HG03521 (cell line): ENCODE results near the gene KRTAP12-2.
"Not testable (repeated sequence)": the region's sequence is repeated elsewhere in the genome, so short reads cannot be mapped to it uniquely, and the experiment has no call there.

ENCODE experiments used
- ATAC-seq: cut with Tn5 transposase; IDR thresholded peaks from one replicate; pipeline ENCODE4 v1.9.1; 2021; ENCODE audit warnings: mild to moderate bottlenecking, moderate library complexity; ENCODE audit not compliant: unreplicated experiment

The KRTAP12-2 gene

DNA sequence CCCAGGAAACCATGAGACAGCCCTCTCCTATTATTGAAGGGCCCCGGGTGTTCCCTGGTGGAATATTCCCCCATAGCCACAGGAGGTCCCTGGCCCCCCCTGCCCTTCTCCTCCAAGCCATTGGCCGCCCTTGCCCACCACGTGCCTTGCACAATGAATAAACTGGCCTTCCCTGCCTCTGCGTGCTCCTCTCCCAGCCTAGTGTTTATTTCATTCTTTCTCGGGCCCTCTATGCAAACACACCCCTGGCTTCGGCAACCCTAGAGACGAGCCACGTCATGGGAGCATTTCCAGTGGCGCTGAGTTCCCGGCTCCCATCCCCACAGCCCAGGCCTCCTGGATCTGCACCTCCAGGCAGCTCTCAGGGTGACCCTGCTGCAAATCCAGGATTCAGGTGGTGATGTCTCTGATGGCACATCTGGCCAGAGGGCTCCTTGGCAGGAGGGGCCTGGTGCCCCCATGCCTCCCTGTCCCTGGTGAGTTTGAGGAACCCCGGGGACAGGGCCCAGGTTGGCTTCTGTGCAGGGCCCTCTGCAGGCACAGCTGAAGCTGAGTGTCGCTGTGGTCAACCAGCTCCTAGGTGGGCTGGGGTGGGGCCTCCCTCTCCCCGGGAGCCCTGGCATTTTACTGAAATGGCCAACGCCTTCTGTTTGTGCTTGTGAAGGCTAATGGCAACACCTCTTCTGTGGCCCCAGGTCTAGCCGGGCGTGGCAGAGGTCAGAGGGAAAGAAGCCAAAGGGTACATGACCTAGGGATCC lies 36.4 kb upstream of the KRTAP12-2 start:
- ATAC-seq = no peak

DNA sequence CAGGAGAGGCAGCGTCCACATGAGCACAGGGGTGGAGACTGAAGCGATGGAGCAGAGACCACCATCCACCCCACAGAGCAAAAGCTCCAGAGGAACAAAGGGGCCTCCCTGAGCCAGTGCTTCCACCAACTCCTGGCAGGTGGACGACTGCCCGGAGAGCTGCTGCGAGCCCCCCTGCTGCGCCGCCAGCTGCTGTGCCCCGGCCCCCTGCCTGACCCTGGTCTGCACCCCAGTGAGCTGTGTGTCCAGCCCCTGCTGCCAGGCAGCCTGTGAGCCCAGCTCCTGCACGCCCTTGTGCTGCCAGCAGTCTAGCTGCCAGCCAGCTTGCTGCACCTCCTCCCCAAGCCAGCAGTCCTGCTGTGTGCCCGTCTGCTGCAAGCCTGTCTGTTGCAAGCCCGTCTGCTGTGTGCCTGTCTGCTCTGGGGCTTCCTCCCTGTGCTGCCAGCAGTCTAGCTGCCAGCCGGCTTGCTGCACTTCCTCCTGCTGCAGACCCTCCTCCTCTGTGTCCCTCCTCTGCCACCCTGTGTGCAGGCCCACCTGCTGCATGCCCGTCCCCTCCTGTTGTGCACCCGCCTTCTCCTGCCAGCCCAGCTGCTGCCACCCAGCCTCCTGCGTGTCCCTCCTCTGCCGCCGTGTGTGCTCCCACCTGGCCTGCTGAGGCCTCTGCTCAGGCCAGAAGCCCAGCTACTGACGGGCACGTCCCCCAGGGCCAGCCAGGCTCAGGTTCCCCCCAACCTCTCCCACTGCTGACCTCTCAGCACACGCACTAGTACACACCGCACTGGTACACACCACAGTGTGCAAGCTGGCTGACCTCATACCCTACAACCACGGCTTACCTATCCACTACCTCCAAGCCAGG lies 35.6 kb upstream of the KRTAP12-2 start:
- ATAC-seq = no peak

DNA sequence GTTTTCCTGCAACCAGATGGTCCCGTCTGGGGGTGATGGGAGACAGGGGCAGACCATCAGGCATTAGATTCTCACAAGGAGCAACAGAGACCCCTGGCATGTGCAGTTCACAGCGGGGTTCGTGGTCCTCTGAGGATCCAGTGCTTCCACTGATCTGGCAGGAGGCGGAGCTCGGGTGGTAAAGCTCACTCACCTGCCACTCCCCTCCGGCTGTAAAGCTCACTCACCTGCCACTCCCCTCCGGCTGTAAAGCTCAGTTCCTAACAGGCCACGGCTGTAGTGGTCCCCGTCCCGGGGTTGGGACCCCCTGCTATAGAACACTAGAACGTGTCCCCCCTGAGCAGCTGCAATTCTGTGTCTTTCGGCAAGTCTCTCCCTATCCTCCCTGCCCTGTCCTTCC lies 34.8 kb upstream of the KRTAP12-2 start:
- ATAC-seq = no peak

DNA sequence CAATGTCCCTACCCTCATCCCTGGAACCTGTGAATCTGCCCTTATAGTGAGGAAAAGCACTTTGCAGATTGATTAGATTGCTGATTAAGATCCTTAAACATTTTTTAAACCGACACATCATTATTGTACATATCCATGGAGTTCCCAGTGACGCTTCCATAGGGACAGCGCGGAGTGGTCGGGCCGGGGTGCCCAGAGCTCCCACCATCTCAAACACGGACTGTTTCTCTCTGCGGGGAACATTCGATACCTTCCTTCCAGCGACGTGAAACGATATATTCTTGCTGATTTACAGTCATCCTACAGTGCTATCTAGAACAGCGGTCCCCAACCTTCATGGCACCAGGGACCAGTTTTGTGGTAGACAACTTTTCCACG lies 34.3 kb upstream of the KRTAP12-2 start:
- no peak for ATAC-seq

DNA sequence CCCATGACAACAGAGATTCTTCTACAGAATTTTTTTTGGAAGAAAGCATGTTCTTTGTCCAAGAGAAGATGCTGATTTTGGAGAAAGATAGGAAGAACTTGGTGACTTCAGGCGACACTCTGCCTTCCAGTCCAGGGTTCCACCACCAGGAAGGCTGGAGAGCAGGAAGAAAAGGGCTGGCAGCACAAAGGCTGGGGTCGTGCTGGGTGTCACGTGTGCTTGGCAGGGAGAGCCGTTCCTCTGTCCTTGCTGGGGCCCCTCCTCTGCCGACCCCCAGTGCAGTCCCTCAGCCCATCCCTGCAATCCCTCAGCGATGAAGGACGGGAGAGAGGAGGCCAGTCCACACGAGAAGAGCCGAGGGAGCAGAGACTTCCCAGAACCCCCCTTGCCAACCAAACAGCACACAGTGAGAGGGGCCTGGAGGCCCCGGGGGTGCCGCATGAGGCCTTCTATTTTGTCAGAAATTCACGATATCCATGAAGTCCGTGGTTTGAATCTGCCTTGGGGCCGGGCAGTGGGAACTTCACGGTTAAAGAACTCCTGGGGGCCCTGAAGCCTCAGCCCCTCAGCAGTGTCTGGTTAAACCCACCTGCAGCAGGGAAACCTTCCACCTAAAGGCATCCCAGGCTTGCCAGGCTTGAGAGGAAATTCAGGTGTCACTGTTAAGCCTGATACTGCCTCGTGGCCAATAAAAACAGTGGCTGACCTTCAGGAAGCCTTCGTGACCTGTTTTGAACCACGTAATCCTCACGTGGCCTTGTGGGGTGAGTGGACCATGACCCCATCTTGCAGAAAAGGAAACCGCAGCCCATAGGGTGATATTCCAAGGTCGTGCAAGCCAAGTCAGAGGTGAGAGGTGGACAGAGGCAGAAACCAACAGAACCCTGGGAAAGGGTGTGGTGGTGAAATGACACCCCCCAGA lies 33.6 kb upstream of the KRTAP12-2 start:
- ATAC-seq = no peak

DNA sequence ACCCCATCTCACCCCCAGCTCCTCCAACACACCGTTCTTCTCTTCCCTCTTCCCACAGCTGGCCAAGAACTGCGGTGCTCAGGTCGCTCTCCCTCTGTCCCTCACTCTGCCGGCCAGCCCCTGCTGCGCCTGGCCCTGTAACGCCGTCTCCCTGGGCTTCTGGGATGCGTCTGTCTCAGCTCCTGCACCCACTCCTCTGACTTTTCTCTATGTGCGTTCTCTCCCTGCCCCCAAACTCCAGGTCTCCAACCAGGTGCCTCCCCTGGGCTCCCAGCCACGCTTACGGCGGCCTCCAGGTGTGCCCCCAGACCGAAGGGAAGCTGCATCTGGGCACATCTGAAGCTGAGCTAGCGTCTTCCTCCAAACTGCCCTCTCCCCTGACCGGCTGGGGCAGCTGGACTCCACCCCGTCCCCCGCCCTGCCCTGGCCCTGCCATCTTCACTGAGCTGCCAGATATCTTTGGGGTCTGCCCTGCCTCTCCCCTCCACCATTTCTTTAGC lies 32.8 kb upstream of the KRTAP12-2 start:
- no peak for ATAC-seq

DNA sequence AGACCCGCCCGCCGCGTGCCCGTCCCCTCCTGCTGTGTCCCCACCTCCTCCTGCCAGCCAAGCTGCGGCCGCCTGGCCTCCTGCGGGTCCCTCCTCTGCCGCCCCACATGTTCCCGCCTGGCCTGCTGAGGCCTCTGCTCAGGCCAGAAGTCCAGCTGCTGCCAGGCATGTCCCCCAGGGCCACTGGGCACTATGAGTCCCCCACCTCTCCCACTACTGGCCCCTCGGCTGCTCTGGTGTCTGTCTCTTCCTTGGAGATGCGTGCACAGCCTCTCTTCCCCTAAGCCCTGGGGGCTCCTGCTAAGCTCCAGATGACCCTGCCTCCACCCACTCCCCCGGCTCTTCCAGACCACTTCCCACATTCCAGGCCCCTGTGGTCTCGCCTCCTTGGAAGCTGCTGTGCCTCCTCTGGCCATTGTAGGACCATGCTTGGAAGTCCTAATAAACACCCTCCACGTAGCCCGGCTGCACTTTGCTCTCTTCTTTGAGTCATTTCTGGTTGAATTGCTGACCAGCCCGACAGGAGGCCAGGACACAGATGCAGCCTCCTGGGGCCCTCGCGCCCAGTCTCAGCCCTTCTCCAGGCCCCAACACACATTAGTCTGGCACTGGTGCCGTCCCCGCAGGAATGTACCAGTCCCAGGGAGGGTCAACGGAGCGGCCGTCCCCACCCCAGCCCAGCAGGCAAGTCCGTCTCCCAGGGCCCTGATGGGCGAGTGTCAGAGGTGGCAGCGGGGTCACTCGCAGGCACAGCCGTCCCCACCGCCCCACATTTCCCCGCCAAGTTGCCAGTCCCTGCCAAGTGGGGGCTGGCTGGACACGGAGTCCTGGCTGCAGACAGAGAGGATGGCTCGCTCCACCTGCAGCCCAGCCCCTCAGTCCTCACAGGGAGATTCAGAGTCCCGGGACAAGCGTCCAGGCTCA lies 31.3 kb upstream of the KRTAP12-2 start:
- no peak for ATAC-seq

DNA sequence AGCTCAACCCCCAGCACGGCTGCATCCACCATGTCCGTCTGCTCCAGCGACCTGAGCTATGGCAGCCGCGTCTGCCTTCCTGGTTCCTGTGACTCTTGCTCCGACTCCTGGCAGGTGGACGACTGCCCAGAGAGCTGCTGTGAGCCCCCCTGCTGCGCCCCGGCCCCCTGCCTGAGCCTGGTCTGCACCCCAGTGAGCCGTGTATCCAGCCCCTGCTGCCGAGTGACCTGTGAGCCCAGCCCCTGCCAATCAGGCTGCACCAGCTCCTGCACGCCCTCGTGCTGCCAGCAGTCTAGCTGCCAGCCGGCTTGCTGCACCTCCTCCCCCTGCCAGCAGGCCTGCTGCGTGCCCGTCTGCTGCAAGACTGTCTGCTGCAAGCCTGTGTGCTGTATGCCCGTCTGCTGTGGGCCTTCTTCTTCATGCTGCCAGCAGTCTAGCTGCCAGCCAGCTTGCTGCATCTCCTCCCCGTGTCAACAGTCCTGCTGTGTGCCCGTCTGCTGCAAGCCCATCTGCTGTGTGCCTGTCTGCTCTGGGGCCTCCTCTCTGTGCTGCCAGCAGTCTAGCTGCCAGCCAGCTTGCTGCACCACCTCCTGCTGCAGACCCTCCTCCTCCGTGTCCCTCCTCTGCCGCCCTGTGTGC lies 30.6 kb upstream of the KRTAP12-2 start, which contains the start of gene KRTAP10-12:
TSS of gene KRTAP10-12 (plus strand) at position 1 of the 639 bp plus-strand sequence. CDS start at position 31, 30 bp downstream.
- ATAC-seq = not testable (repeated sequence)

DNA sequence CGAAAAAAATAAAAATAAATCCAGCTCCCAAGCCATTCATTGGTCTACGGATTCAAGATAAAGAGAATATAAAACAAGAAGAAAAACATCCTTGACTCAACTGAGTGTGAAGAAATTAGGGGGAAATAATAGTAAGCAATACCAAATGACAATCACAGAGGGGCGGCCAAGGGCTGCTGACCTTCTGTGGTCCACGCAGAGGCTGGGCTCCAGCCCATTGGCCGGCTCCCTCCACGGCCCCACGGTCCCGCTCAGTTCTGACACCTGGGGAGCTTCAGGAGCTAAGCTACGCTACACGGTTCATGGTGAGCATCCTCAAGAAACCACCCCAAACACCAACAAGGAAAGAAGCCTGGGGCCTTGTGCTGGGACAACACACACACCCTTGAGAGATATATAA lies 29.8 kb upstream of the KRTAP12-2 start:
- ATAC-seq = no peak

DNA sequence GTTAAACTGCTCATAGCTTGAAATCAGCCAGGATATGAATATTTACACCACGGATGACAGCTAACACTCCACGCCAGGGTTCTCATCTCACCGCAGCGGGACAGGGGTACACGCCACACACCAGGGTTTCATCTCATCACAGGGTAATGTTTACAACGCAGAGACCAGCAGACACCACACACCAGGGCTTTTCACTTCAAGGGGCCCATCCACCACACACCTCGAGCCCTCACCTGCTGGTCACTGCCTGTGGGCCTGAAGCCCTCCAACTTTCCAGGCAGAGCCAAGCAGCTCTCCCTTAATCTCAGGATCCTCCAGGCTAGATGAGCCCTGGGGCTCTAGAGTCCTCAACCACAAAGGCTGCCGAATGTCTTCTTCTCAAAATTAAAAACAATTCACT lies 28.9 kb upstream of the KRTAP12-2 start:
- ATAC-seq = no peak

DNA sequence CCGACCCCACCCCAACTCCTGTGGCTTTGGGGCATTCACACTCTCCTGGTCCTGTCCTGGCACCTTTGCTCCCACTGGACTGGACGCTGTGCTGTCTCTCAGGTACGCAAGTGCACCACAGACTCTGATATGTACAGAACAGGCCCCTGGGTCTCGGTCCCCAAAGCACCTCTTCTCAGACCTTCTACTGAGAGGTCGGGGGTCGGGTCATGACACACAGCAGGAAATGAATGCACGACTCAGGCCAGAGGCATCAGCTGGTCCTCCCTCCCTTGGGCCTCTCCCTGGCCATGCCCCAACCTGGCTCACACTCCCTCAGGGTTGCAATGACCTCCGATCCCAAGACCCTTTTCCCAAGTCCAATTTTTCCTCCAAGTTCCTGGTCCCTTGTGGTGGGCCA lies 28.5 kb upstream of the KRTAP12-2 start:
- no peak for ATAC-seq

DNA sequence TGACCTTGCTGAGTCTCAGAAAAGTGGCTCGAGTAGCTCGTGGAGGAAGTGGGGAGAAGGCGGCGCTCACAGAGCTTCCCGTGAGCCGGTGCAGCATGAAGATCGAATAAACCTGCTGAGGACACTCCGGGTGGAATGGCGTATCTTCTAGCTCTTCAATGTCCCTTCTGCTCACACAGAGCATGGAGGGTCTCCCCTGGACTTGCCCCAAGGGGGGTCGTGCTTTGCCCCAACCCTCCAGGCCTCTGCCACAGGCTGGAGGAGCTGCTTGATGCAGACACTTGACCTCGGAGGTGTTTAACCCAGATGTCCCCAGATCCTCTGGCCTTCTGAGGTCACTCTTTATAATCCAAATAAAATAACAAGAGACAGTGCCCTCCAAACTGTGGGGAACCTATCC lies 28.0 kb upstream of the KRTAP12-2 start:
- ATAC-seq = no peak

DNA sequence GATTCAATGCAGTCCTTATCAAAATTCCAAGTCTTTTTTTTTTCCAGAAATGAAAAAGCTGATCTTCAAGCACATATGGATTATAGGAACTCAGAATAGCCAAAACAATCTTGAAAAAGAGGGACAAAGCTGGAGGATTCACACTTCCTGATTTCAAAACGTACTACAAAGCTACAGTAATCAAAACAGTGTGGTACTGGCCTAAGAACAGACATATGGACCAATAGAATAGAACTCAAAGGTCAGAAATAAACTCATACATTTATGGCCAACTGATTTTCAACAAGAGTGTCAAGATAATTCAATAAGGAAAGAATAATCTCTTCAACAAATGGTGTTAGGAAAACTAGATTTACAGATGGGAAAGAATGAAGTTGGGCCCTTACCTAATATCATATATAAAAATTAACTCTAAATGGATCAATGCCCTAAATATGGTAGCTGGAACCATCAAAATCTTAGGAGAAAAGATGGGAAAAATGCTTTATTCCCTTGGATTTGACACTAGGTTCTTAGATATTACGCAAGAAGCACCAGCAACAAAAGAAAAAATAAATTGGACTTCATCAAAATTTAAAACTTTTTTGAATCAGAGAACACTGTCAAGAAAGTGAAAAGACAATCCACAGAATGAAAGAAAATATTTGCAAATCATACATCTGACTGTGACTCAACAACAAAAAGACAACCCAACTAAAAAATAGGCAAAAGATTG lies 26.2 kb upstream of the KRTAP12-2 start:
- ATAC-seq = no peak

DNA sequence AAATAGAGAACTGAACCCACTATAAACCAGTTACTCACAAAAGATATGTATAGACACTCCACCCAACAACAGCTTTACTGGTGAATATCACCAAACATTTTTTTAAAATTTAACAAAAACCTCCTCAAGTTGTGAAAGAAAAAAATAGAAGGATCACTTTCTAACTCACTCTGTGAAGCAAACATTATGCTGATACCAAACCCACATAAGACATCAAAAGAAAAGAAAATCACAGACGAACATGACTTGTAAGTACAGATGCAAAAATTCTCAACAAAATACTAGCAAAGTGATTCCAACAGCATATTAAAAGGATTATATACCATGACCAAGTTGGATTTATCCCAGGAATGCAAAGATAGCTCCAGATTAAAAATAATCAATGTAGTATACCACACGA lies 25.0 kb upstream of the KRTAP12-2 start:
- no peak for ATAC-seq

DNA sequence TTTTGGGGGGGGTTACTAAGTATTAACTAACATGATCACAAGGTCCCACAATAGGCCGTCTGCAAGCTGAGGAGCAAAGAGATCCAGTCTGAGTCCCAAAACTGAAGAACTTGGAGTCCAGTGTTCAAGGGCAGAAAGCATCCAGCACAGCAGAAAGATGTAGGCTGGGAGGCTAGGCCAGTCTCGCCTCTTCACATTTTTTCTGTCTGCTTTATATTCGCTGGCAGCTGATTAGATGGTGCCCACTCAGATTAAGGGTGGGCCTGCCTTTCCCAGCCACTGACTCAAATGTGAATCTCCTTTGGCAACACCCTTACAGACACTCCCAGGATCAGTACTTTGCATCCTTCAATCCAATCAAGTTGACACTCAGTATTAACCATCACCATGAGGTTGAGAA lies 23.0 kb upstream of the KRTAP12-2 start:
- not testable (repeated sequence) for ATAC-seq

DNA sequence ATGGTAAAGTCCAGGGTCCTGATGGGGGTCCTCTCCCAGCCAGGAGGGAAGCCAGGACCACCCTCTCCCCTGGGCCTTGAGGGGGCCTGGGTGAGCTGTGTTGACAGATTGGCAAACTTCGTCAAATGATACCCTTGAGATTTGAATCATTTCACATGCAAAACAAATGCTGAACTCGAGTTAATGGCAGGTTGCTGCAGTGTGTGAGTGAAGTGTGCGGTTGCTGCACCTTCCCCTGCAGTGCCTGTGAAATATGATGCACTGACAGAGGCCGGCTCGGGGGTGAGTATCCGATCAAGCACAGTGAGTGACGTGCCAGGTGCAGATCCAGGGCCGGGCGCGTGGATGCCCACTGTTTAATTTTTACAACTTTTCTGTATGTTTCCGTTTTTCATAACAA lies 20.9 kb upstream of the KRTAP12-2 start:
- no peak for ATAC-seq

DNA sequence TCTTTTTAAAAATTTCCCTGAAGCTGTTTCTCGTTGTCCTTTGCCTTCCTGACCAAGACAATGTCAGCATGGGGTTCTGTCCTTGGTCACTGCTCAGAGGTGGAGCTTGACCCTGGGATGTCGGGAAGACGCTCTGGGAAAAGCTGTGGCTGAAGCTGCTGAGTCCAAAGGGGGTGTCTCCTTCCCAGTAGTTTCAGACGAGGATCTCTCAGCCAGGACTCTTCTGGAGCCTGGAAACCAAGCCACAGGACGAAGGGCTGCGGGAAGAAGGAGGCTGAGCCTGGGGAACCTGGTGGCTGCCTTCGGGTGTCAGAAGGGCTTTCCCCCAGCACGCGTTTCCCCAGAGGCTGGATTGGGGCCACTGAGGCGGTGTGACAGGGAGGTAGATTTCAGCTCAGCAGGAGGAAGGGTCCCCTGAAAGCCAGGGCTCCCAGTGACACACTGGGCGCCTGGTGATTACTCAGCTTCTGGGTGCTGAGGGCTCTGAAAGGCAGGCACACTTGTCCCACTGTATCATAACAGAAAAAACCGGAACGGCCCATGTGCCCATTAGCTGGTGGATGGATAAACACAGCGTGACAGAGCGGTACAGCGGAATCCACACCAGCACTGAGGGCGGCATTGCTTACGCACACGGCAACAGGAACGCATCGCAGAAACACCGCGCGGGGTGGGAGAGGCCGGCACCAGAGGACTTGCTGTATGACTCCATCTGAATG lies 20.3 kb upstream of the KRTAP12-2 start:
- no peak for ATAC-seq
